CD8-positive, alpha-beta memory T cell (primary cell): ENCODE results near the gene CTNND2. TPM values are rescaled to one million over a fixed set of nuclear protein-coding genes. Genes with fewer than 3 reads are reported as not detected.
A peak's percentile ranks its signal among the peaks of the same experiment; 100 is the strongest.

Experiments
- CTCF ChIA-PET: fragments of 350-600 bp; sonication (Branson Sonifier 250); formaldehyde crosslinking; loops from one replicate; lab custom pipeline; 2021; ENCODE audit warnings: antibody characterized with exemption; lab: Charles Lee
- POLR2A ChIA-PET: fragments of 350-600 bp; sonication (Branson Sonifier 250); formaldehyde crosslinking; loops from one replicate; lab custom pipeline; 2021; ENCODE audit warnings: antibody characterized with exemption; lab: Charles Lee
- DNase-seq, 5 donors: peaks; one replicate each; pipeline versions ENCODE4 v3.0.0 to v3.0.0-alpha.2; 2020 to 2022; ENCODE audit warnings: mixed read lengths in 1 of 5
- H3K27ac ChIP-seq: one replicate; pipeline ENCODE4 v1.7.0; 2013; ENCODE audit warnings: low read depth, mild to moderate bottlenecking, low read length, moderate library complexity
- H3K27me3 ChIP-seq: 2 replicates; pipeline ENCODE4 v1.7.0; 2013; ENCODE audit warnings: low read length, mild to moderate bottlenecking; ENCODE audit not compliant: insufficient read depth, poor library complexity, severe bottlenecking
- H3K36me3 ChIP-seq: 2 replicates; pipeline ENCODE4 v1.7.0; 2013; ENCODE audit warnings: mild to moderate bottlenecking, low read length, moderate library complexity; ENCODE audit not compliant: insufficient read depth
- H3K4me1 ChIP-seq: 2 replicates; pipeline ENCODE4 v1.7.0; 2013; ENCODE audit warnings: mild to moderate bottlenecking, low read length, moderate library complexity; ENCODE audit not compliant: insufficient read depth
- H3K4me3 ChIP-seq: 2 replicates; pipeline ENCODE4 v1.7.0; 2013; ENCODE audit warnings: mild to moderate bottlenecking, low read length
- H3K9me3 ChIP-seq: 2 replicates; pipeline ENCODE4 v1.7.0; 2013; ENCODE audit warnings: mild to moderate bottlenecking, low read length
- H3K27ac Mint-ChIP-seq, 8 donors: one replicate each; pipeline ENCODE4 v1.8.0; 2020 to 2021; ENCODE audit warnings: mixed read lengths in 8 of 8, mild to moderate bottlenecking in 6 of 8, inconsistent platforms in 3 of 8, moderate library complexity in 3 of 8
- H3K27me3 Mint-ChIP-seq, 2 donors: one replicate each; pipeline ENCODE4 v1.8.0; 2020 to 2021; ENCODE audit warnings: mixed read lengths in 2 of 2, mild to moderate bottlenecking in 1 of 2, moderate library complexity in 1 of 2
- H3K36me3 Mint-ChIP-seq, 3 donors: one replicate each; pipeline ENCODE4 v1.8.0; 2020 to 2021; ENCODE audit warnings: mixed read lengths in 3 of 3, inconsistent platforms in 1 of 3, mild to moderate bottlenecking in 1 of 3
- H3K4me1 Mint-ChIP-seq, 3 donors: one replicate each; pipeline ENCODE4 v1.8.0; 2020 to 2021; ENCODE audit warnings: mixed read lengths in 3 of 3, inconsistent platforms in 1 of 3, mild to moderate bottlenecking in 1 of 3
- H3K4me3 Mint-ChIP-seq, 7 donors: one replicate each; pipeline ENCODE4 v1.8.0; 2020 to 2021; ENCODE audit warnings: mixed read lengths in 7 of 7, mild to moderate bottlenecking in 6 of 7, moderate library complexity in 4 of 7, inconsistent platforms in 2 of 7
- H3K9me3 Mint-ChIP-seq, 5 donors: one replicate each; pipeline ENCODE4 v1.8.0; 2020 to 2022; ENCODE audit warnings: mixed read lengths in 5 of 5, mild to moderate bottlenecking in 3 of 5, moderate library complexity in 2 of 5, inconsistent platforms in 1 of 5
- polyA plus RNA-seq: library from polyadenylated mRNA; unstranded; fragments of 300-500 nt; fragmentation: Illumina TruSeq; gene quantifications from one replicate; pipeline ENCODE4 v1.2.3, GENCODE V29; 2021
- total RNA-seq, 2 experiments: library from RNA; stranded (reverse); gene quantifications; one replicate each; pipeline ENCODE4 v1.2.3, GENCODE V29; 2021

CTNND2 gene
- total and polyA plus RNA-seq, 3 experiments from 2014 or later, result not detected

GRCh38 chr5:11573140-11573992 is 330.9 kb downstream of the CTNND2 start:
- H3K4me1 Mint-ChIP-seq, result no peaks in the 10 kb centered on the region
- H3K4me3 Mint-ChIP-seq, result no peak overlapping the region
- peaks cover 0 to 4% (median 2%) of the 10 kb centered on the region in 5 donors for H3K9me3 Mint-ChIP-seq
- H3K36me3 Mint-ChIP-seq, result no peaks in the 10 kb centered on the region
- Histone ChIP-seq H3K9me3 (no peaks in the 10 kb centered on the region), H3K4me3 (no peak overlapping the region), H3K36me3 (no peaks in the 10 kb centered on the region), H3K27ac (no peak overlapping the region), H3K4me1 (no peaks in the 10 kb centered on the region), H3K27me3 (no peaks in the 10 kb centered on the region)
- DNase-seq, result no peak
- H3K27me3 Mint-ChIP-seq, result no peaks in the 10 kb centered on the region
- ChIA-PET POLR2A (no interaction called here), CTCF (no interaction called here)
- H3K27ac Mint-ChIP-seq, result no peak overlapping the region

DNA sequence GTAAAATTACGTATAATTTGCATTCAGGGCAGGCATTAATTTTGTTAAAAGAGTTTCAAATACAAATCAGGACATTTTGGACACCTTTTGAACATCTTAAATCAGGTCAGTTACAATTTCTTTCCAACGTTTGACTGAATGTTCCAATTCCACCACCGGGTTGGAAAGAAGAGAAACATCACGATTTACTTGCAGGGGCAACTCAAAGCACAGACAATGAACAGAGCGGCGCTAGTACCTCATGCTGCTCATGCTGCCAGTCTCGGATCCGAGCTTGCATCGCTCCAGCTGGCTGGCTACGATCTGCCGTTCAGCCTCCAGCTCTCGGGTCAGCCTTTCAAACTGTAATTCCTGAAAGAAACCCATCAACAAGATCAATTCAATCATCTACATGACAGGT is 339.5 kb downstream of the CTNND2 start:
- H3K36me3 ChIP-seq, result no peaks in the 10 kb centered on the region
- H3K4me1 ChIP-seq, result no peaks in the 10 kb centered on the region
- Mint-ChIP-seq H3K4me3 (no peak overlapping the region), H3K27ac (no peak overlapping the region), H3K9me3 (peaks cover 0 to 19% (median 2%) of the 10 kb centered on the region in 5 donors), H3K27me3 (no peaks in the 10 kb centered on the region), H3K36me3 (no peaks in the 10 kb centered on the region), H3K4me1 (no peaks in the 10 kb centered on the region)
- ChIA-PET CTCF (no interaction called here), POLR2A (no interaction called here)
- no peaks in the 10 kb centered on the region for H3K27me3 ChIP-seq
- H3K27ac ChIP-seq, result no peak overlapping the region
- no peaks in the 10 kb centered on the region for H3K9me3 ChIP-seq
- H3K4me3 ChIP-seq, result no peak overlapping the region
- no peak for DNase-seq

GRCh38 chr5:11563822-11564221 is 340.4 kb downstream of the CTNND2 start:
- Histone ChIP-seq H3K27ac (no peak overlapping the region), H3K4me1 (no peaks in the 10 kb centered on the region), H3K36me3 (no peaks in the 10 kb centered on the region), H3K9me3 (no peaks in the 10 kb centered on the region), H3K4me3 (no peak overlapping the region), H3K27me3 (no peaks in the 10 kb centered on the region)
- H3K27me3 Mint-ChIP-seq, result no peaks in the 10 kb centered on the region
- H3K27ac Mint-ChIP-seq, result no peak overlapping the region
- H3K9me3 Mint-ChIP-seq, result peaks cover 0 to 15% (median 2%) of the 10 kb centered on the region in 5 donors
- POLR2A ChIA-PET, result no interaction called here
- H3K36me3 Mint-ChIP-seq, result no peaks in the 10 kb centered on the region
- CTCF ChIA-PET, result no interaction called here
- H3K4me1 Mint-ChIP-seq, result no peaks in the 10 kb centered on the region
- H3K4me3 Mint-ChIP-seq, result no peak overlapping the region
- no peak for DNase-seq

DNA sequence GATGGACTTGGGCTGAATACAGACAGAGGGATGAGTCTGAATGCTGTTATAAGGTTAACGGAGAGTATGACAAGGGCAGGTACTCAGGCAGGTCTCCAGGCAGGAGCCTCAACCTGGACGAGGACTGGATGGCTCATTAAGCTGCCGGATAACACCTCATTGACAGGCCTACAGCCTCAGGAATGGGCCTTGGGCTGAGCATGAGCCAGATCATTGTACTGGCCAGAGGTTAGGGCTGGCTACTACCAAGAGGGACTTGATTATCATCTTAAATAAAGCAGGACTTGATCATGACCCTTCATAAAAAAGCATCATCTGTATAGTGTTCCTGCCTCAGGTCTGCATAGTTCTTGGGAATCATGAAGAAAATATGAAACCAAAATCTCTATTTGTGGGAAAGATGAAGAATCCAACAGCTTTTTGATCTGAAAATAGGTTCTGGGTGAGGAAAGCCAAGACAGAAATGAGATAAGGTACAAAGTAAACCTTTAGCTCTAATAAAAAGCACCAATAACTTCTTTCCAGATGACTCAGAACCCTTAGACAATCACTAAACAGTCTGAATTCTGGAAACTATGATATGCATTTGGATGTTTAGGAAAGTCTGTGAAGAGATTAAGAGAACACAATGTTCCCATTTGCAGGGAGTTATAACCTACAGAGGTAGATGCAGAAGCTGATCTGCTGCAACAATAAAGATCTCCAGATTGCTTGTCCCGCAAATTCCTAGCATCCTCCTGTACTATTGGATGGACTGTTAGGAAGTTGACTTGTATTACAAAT is 343.1 kb downstream of the CTNND2 start:
- Histone ChIP-seq H3K36me3 (no peaks in the 10 kb centered on the region), H3K4me1 (no peaks in the 10 kb centered on the region), H3K9me3 (no peaks in the 10 kb centered on the region), H3K27ac (no peak overlapping the region), H3K4me3 (no peak overlapping the region), H3K27me3 (no peaks in the 10 kb centered on the region)
- peaks cover 0 to 24% (median 4%) of the 10 kb centered on the region in 5 donors for H3K9me3 Mint-ChIP-seq
- H3K4me1 Mint-ChIP-seq, result no peaks in the 10 kb centered on the region
- ChIA-PET CTCF (no interaction called here), POLR2A (no interaction called here)
- H3K27ac Mint-ChIP-seq, result no peak overlapping the region
- no peak for DNase-seq
- H3K4me3 Mint-ChIP-seq, result no peak overlapping the region
- H3K27me3 Mint-ChIP-seq, result no peaks in the 10 kb centered on the region
- H3K36me3 Mint-ChIP-seq, result no peaks in the 10 kb centered on the region

DNA sequence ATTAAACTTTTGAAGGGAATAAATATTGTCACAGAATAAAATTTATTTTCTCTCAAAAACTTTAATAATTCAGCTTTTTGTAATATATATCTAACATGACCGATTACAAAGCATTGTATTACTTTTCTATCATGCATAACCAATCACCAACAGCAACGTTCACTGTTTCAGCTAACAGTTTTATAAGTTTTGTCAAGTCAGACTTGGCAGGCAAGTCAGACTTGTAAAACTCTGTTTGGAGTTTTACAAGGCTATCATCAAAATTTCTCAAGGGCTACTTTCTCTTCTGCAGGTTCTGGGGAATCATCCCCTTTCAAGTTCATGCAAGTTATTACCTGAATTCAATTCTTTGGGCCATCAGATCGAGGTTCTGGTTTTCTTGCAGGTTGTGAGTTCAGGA is 347.2 kb downstream of the CTNND2 start:
- no peak overlapping the region for H3K27ac ChIP-seq
- H3K4me1 Mint-ChIP-seq, result no peaks in the 10 kb centered on the region
- no peaks in the 10 kb centered on the region for H3K36me3 ChIP-seq
- ChIA-PET CTCF (no interaction called here), POLR2A (no interaction called here)
- no peaks in the 10 kb centered on the region for H3K27me3 ChIP-seq
- no peaks in the 10 kb centered on the region for H3K4me1 ChIP-seq
- H3K4me3 ChIP-seq, result no peak overlapping the region
- peaks cover 0 to 29% (median 3%) of the 10 kb centered on the region in 5 donors for H3K9me3 Mint-ChIP-seq
- DNase-seq, result no peak
- no peaks in the 10 kb centered on the region for H3K27me3 Mint-ChIP-seq
- H3K9me3 ChIP-seq, result peaks cover 3% of the 10 kb centered on the region
- no peaks in the 10 kb centered on the region for H3K36me3 Mint-ChIP-seq
- no peak overlapping the region for H3K4me3 Mint-ChIP-seq
- H3K27ac Mint-ChIP-seq, result peak overlapping the region in 1 of 8 donors; percentile 62

- DNase-seq, result no peak
- no peak overlapping the region for H3K4me3 ChIP-seq
- no peaks in the 10 kb centered on the region for H3K27me3 Mint-ChIP-seq
- no peaks in the 10 kb centered on the region for H3K27me3 ChIP-seq
- H3K4me1 Mint-ChIP-seq, result no peaks in the 10 kb centered on the region
- H3K9me3 Mint-ChIP-seq, result peaks cover 0 to 21% (median 5%) of the 10 kb centered on the region in 5 donors
- H3K36me3 ChIP-seq, result no peaks in the 10 kb centered on the region
- no peaks in the 10 kb centered on the region for H3K36me3 Mint-ChIP-seq
- no peak overlapping the region for H3K4me3 Mint-ChIP-seq
- no peaks in the 10 kb centered on the region for H3K4me1 ChIP-seq
- H3K27ac Mint-ChIP-seq, result no peak overlapping the region
- H3K27ac ChIP-seq, result no peak overlapping the region
- CTCF ChIA-PET, result no interaction called here
- POLR2A ChIA-PET, result no interaction called here
- H3K9me3 ChIP-seq, result peaks cover 3% of the 10 kb centered on the region
Observed at GRCh38 chr5:11555171-11555570, 349.1 kb downstream of the CTNND2 start.

DNA sequence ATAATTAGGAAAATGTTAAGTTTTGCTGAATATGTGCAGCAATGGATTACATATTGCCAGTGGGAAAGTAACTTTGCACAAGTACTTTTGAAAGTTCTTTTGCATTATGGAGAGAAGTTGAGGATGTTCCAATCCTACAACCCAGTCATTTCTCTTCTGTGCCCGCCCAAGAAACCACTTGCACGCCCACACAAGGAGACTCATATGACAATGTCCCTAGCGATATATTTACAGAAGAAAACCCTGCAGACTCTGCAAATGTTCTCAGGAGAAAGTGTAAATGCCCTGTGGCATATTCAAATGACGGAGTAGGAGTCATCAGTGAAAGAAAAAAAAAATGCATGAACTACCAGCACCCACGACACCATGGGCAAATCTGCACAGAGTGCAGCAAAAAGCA is 356.5 kb downstream of the CTNND2 start:
- H3K27me3 Mint-ChIP-seq, result peaks cover 0 to under 1% of the 10 kb centered on the region in 2 donors
- peaks cover 0 to 6% (median 2%) of the 10 kb centered on the region in 5 donors for H3K9me3 Mint-ChIP-seq
- CTCF ChIA-PET, result no interaction called here
- Histone ChIP-seq H3K4me1 (no peaks in the 10 kb centered on the region), H3K36me3 (no peaks in the 10 kb centered on the region), H3K27me3 (no peaks in the 10 kb centered on the region), H3K9me3 (peaks cover 3% of the 10 kb centered on the region), H3K4me3 (no peak overlapping the region), H3K27ac (no peak overlapping the region)
- H3K36me3 Mint-ChIP-seq, result no peaks in the 10 kb centered on the region
- DNase-seq, result no peak
- H3K27ac Mint-ChIP-seq, result no peak overlapping the region
- POLR2A ChIA-PET, result no interaction called here
- no peak overlapping the region for H3K4me3 Mint-ChIP-seq
- H3K4me1 Mint-ChIP-seq, result no peaks in the 10 kb centered on the region

DNA sequence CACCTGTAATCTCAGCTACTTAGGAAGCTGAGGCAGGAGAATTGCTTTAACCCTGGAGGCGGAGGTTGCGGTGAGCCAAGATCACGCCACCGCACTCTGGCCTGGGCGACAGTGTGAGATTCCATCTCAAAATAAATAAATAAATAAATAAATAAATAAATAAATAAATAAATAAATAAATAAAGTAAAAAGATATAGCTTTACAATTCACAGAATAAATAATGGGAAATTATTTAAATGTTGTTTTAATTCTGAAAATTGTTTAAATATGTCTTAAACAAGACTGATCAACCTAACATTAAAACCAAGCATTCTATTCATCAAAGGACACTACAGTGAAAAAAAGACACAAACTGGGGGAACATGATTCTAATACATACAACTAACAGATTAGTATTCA is 357.1 kb downstream of the CTNND2 start:
- CTCF ChIA-PET, result no interaction called here
- H3K4me1 Mint-ChIP-seq, result no peaks in the 10 kb centered on the region
- H3K27me3 ChIP-seq, result no peaks in the 10 kb centered on the region
- H3K27ac Mint-ChIP-seq, result no peak overlapping the region
- no peaks in the 10 kb centered on the region for H3K36me3 ChIP-seq
- peaks cover 0 to 8% (median 2%) of the 10 kb centered on the region in 5 donors for H3K9me3 Mint-ChIP-seq
- no peaks in the 10 kb centered on the region for H3K4me1 ChIP-seq
- POLR2A ChIA-PET, result no interaction called here
- peaks cover 0 to 2% of the 10 kb centered on the region in 2 donors for H3K27me3 Mint-ChIP-seq
- no peaks in the 10 kb centered on the region for H3K9me3 ChIP-seq
- no peak overlapping the region for H3K4me3 Mint-ChIP-seq
- no peak overlapping the region for H3K4me3 ChIP-seq
- no peak for DNase-seq
- H3K36me3 Mint-ChIP-seq, result no peaks in the 10 kb centered on the region
- H3K27ac ChIP-seq, result no peak overlapping the region
